ENCODE results near the gene AUTS2. TPM values are rescaled to one million over a fixed set of nuclear protein-coding genes. Genes with fewer than 3 reads are reported as not detected.

Gene AUTS2
- total RNA-seq (2022; extraction: Qiagen RNA extraction; ENCODE audit: low read depth) = 2.9 to 4.8 TPM (median 4.2 TPM) in 5 replicates

DNA sequence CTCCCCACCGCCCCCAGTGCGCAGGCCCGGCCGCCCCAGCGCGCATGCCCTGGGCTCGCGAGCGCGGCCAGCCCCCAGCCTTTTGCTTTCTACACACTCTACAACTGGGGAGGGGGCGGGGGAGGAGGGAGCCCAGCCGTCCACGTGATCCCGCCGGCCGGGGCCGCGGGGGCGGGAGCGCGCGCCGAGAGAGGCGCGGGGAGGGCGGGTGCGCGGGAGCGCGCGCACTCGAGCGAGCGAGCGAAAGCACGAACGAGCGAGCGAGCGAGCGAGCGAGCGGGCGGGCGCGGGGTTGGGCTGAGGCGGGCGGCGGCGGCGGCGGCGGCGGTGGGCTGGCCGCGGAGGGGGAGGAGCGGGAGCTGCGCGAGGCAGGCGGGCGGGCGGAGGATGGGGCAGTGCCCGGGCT is at the start of gene AUTS2:
Gene AUTS2, plus strand, starts transcription at position 395 of the 406 bp plus-strand sequence. CDS start 1,179 bp downstream, outside the sequence.

